HEK293 (cell line): Measurements from ENCODE around the gene LMF1.

Experiments
- CTCF ChIA-PET: fragments of 350-600 bp; formaldehyde crosslinking; extraction: SDS; loops from one replicate; lab custom pipeline; 2021; ENCODE audit warnings: antibody characterized with exemption; lab: Yijun Ruan, JAX
- POLR2A ChIA-PET: fragments of 300-600 bp; formaldehyde crosslinking; extraction: SDS; loops from one replicate; lab custom pipeline; 2020; ENCODE audit warnings: antibody characterized with exemption, inconsistent platforms; lab: Yijun Ruan, JAX
- H3K27ac ChIP-seq: fragments of 200-500 bp; sonication (Bioruptor generic); 2 replicates; pipeline ENCODE4 v1.5.1; 2014; ENCODE audit warnings: low read depth, low read length, control low read depth, inconsistent platforms; ENCODE audit errors: extremely low read depth
- H3K36me3 ChIP-seq, 2 experiments: fragments of 200-500 bp in 1 of 2; sonication (Bioruptor generic) in 1 of 2; 1 replicate in 1 of 2; 2 replicates in 1 of 2; pipeline ENCODE4 v1.5.1; 2014 to 2017; ENCODE audit warnings: inconsistent platforms in 2 of 2, low read length in 2 of 2; ENCODE audit not compliant: control insufficient read depth in 2 of 2, insufficient read depth in 1 of 2
- H3K4me1 ChIP-seq: fragments of 200-500 bp; sonication (Bioruptor generic); 2 replicates; pipeline ENCODE4 v1.5.1; 2014; ENCODE audit warnings: mild to moderate bottlenecking, low read length, inconsistent platforms; ENCODE audit not compliant: control insufficient read depth, insufficient read depth
- H3K4me3 ChIP-seq: 2 replicates; pipeline ENCODE4 v1.5.1; 2011; ENCODE audit warnings: low read depth, mild to moderate bottlenecking, control low read depth, low read length, moderate library complexity
- H3K9me3 ChIP-seq: fragments of 200-500 bp; sonication (Bioruptor generic); 2 replicates; pipeline ENCODE4 v1.5.1; 2014; ENCODE audit warnings: low read depth, low read length, inconsistent platforms; ENCODE audit not compliant: control insufficient read depth, insufficient read depth
- MYNN ChIP-seq: fragments of 450-650 bp; formaldehyde crosslinking; IDR thresholded peaks from 2 replicates; pipeline ENCODE4 v1.5.1; 2016; ENCODE audit warnings: missing biosample characterization, missing genetic modification characterization, borderline replicate concordance
- OVOL3 ChIP-seq: fragments of 450-650 bp; formaldehyde crosslinking; IDR thresholded peaks from 2 replicates; pipeline ENCODE4 v1.5.1; 2016; ENCODE audit warnings: missing biosample characterization, missing genetic modification characterization
- RBAK ChIP-seq: fragments of 450-650 bp; formaldehyde crosslinking; IDR thresholded peaks from 2 replicates; pipeline ENCODE4 v1.5.1; 2016; ENCODE audit warnings: missing biosample characterization, missing genetic modification characterization
- YY2 ChIP-seq: fragments of 450-650 bp; formaldehyde crosslinking; IDR thresholded peaks from 2 replicates; pipeline ENCODE4 v1.5.1; 2016; ENCODE audit warnings: missing biosample characterization, missing genetic modification characterization
- ZBTB48 ChIP-seq: fragments of 450-650 bp; formaldehyde crosslinking; IDR thresholded peaks from 2 replicates; pipeline ENCODE4 v1.5.1; 2016; ENCODE audit warnings: missing biosample characterization, missing genetic modification characterization
- ZIC2 ChIP-seq: fragments of 450-650 bp; formaldehyde crosslinking; IDR thresholded peaks from 2 replicates; pipeline ENCODE4 v1.5.1; 2016; ENCODE audit warnings: missing biosample characterization, missing genetic modification characterization
- ZNF510 ChIP-seq: fragments of 450-650 bp; formaldehyde crosslinking; IDR thresholded peaks from 2 replicates; pipeline ENCODE4 v1.5.1; 2018; ENCODE audit warnings: mild to moderate bottlenecking, missing genetic modification characterization, missing biosample characterization; ENCODE audit not compliant: insufficient replicate concordance
- ZNF529 ChIP-seq: fragments of 450-650 bp; formaldehyde crosslinking; IDR thresholded peaks from 2 replicates; pipeline ENCODE4 v1.5.1; 2017; ENCODE audit warnings: missing genetic modification characterization, missing biosample characterization; ENCODE audit not compliant: insufficient replicate concordance
- ZNF548 ChIP-seq: fragments of 450-650 bp; formaldehyde crosslinking; IDR thresholded peaks from 2 replicates; pipeline ENCODE4 v1.5.1; 2016; ENCODE audit warnings: missing biosample characterization, missing genetic modification characterization
- ZNF555 ChIP-seq: fragments of 450-650 bp; formaldehyde crosslinking; conservative IDR thresholded peaks from 2 replicates; pipeline ENCODE4 v1.5.1; 2017; ENCODE audit warnings: missing biosample characterization, mild to moderate bottlenecking, missing genetic modification characterization, inconsistent platforms
- ZNF561 ChIP-seq: fragments of 450-650 bp; IDR thresholded peaks from 2 replicates; pipeline ENCODE4 v1.5.1; 2018; ENCODE audit warnings: missing biosample characterization, missing genetic modification characterization, borderline replicate concordance
- ZNF610 ChIP-seq: fragments of 450-650 bp; formaldehyde crosslinking; IDR thresholded peaks from 2 replicates; pipeline ENCODE4 v1.5.1; 2016; ENCODE audit warnings: missing biosample characterization, missing genetic modification characterization, borderline replicate concordance
- ZNF624 ChIP-seq: fragments of 450-650 bp; formaldehyde crosslinking; IDR thresholded peaks from 2 replicates; pipeline ENCODE4 v1.5.1; 2017; ENCODE audit warnings: missing biosample characterization, missing genetic modification characterization
- ZNF677 ChIP-seq: fragments of 450-650 bp; IDR thresholded peaks from 2 replicates; pipeline ENCODE4 v1.5.0; 2018; ENCODE audit warnings: missing biosample characterization, mild to moderate bottlenecking, missing genetic modification characterization, moderate library complexity
- TF ChIP-seq, protein P1 (sequence below): fragments of 450-650 bp; formaldehyde crosslinking; IDR thresholded peaks from 2 replicates; pipeline ENCODE4 v1.5.1; 2016; ENCODE audit warnings: missing biosample characterization, missing genetic modification characterization
- TF ChIP-seq, protein P2 (sequence below): fragments of 450-650 bp; formaldehyde crosslinking; IDR thresholded peaks from 2 replicates; pipeline ENCODE4 v1.5.1; 2016; ENCODE audit warnings: missing biosample characterization, missing genetic modification characterization
- TF ChIP-seq, protein P3 (sequence below): fragments of 450-650 bp; IDR thresholded peaks from 2 replicates; pipeline ENCODE4 v1.5.1; 2018; ENCODE audit warnings: missing biosample characterization, mild to moderate bottlenecking, missing genetic modification characterization
- TF ChIP-seq, protein P4 (sequence below): fragments of 450-650 bp; formaldehyde crosslinking; IDR thresholded peaks from 2 replicates; pipeline ENCODE4 v1.5.1; 2017; ENCODE audit warnings: missing biosample characterization, missing genetic modification characterization

Gene LMF1

DNA sequence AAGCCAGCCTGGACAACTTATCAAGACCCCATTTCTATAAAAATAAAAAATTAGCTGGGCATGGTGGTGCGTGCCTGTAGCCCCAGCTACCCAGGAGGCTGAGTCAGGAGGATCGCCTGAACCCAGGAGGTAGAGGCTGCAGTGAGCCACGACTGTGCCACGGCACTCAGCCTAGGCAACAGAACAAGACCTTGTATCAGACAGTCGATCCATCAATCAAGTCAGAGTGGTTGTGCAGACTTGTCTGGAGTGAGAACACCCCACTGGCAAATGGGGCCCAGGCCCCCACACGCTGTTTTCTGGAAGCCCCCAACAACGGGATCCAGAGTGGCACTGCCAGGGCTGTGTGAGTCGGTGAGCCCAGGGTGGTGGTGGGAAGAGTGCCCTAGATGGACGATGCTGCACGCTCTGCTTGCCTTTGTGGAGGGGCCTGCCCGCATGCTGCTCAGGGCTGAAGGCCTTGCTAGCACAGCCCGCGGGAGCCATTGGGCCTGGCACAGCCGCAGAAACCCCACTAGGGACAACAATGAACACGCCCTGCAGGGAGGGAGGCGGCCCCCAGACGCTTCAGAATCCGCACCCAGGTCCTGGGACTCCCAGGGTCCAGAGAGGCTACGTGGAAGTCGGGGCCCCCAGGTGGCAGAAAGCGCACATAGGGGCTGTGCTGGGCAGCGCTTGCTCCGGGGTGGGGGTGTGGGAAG is 90.2 kb downstream of the LMF1 start:
- Histone ChIP-seq H3K4me1 (no peaks in the 10 kb centered on the region), H3K27ac (no peak overlapping the region), H3K4me3 (no peak overlapping the region), H3K9me3 (no peaks in the 10 kb centered on the region), H3K36me3 (no peaks in the 10 kb centered on the region)
- TF ChIP-seq OVOL3 (tag by site-specific recombination): no peak
- TF ChIP-seq, protein P1, sequence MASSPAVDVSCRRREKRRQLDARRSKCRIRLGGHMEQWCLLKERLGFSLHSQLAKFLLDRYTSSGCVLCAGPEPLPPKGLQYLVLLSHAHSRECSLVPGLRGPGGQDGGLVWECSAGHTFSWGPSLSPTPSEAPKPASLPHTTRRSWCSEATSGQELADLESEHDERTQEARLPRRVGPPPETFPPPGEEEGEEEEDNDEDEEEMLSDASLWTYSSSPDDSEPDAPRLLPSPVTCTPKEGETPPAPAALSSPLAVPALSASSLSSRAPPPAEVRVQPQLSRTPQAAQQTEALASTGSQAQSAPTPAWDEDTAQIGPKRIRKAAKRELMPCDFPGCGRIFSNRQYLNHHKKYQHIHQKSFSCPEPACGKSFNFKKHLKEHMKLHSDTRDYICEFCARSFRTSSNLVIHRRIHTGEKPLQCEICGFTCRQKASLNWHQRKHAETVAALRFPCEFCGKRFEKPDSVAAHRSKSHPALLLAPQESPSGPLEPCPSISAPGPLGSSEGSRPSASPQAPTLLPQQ (tag by site-specific recombination): no peak
- TF ChIP-seq ZBTB48 (tag by site-specific recombination): no peak
- no peak for TF ChIP-seq ZIC2 (tag by site-specific recombination)
- no peak for TF ChIP-seq RBAK
- TF ChIP-seq ZNF529 (tag by site-specific recombination): no peak
- TF ChIP-seq, protein P2, sequence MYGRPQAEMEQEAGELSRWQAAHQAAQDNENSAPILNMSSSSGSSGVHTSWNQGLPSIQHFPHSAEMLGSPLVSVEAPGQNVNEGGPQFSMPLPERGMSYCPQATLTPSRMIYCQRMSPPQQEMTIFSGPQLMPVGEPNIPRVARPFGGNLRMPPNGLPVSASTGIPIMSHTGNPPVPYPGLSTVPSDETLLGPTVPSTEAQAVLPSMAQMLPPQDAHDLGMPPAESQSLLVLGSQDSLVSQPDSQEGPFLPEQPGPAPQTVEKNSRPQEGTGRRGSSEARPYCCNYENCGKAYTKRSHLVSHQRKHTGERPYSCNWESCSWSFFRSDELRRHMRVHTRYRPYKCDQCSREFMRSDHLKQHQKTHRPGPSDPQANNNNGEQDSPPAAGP (tag by site-specific recombination): no peak
- ChIA-PET POLR2A (no interaction called here), CTCF (interaction anchor here (0.7 kb wide), 1 partner anchor 102 kb away, joined by 6 read pairs; no protein-coding TSS in a partner anchor)

DNA sequence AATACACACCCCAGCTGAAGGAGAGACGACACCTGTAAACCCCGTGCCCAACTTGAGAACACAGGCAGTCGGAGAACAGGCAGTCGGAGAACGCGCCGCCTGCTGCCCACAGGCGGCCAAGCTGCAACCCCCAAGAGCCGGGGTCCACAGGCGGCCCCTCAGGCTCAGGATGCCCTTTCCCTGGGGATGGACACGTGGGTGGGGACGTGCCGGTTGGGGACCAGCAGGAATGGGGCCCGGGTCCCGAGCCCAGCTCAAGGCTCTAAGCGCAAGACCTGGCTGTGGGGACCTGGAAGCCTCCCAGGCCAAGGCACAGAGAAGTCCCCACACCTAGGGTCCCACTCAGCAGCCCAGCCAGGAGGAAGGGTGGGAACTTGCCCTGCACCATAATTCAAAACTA is 90.8 kb downstream of the LMF1 start:
- CTCF ChIA-PET: interaction anchor here (0.7 kb wide), 2 partner anchors 94 to 102 kb away, joined by 3 to 6 read pairs; no protein-coding TSS in a partner anchor
- POLR2A ChIA-PET: no interaction called here
- TF ChIP-seq, protein P3, sequence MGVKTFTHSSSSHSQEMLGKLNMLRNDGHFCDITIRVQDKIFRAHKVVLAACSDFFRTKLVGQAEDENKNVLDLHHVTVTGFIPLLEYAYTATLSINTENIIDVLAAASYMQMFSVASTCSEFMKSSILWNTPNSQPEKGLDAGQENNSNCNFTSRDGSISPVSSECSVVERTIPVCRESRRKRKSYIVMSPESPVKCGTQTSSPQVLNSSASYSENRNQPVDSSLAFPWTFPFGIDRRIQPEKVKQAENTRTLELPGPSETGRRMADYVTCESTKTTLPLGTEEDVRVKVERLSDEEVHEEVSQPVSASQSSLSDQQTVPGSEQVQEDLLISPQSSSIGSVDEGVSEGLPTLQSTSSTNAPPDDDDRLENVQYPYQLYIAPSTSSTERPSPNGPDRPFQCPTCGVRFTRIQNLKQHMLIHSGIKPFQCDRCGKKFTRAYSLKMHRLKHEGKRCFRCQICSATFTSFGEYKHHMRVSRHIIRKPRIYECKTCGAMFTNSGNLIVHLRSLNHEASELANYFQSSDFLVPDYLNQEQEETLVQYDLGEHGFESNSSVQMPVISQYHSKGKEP (tag by site-specific recombination): no peak
- TF ChIP-seq ZNF548 (tag by site-specific recombination) (no peak), ZNF510 (tag by site-specific recombination) (no peak), OVOL3 (tag by site-specific recombination) (no peak), MYNN (no peak), ZNF610 (tag by site-specific recombination) (no peak)
- TF ChIP-seq, protein P4, sequence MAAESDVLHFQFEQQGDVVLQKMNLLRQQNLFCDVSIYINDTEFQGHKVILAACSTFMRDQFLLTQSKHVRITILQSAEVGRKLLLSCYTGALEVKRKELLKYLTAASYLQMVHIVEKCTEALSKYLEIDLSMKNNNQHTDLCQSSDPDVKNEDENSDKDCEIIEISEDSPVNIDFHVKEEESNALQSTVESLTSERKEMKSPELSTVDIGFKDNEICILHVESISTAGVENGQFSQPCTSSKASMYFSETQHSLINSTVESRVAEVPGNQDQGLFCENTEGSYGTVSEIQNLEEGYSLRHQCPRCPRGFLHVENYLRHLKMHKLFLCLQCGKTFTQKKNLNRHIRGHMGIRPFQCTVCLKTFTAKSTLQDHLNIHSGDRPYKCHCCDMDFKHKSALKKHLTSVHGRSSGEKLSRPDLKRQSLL (tag by site-specific recombination): no peak
- Histone ChIP-seq H3K9me3 (no peaks in the 10 kb centered on the region), H3K36me3 (no peaks in the 10 kb centered on the region), H3K4me1 (no peaks in the 10 kb centered on the region), H3K4me3 (no peak overlapping the region), H3K27ac (no peak overlapping the region)

DNA sequence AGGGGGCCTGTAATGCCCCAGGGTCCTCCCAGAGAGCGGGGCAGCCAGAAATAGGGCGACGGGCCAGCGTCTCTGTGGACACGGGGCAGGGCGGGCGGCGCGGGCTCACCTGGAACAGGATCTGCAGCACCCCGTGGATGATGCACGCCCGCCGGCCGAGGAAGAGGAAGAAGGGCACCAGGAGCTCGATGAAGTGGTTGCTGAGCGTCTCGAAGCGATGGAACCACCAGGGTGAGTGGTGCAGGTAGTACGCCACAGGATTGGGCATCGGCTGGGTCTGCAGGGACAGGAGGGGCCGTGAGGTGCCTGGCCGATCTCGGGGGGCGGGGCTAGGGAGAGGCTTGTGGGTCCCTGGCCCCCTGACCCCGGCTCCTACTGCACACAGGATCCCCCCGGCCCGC is 91.3 kb downstream of the LMF1 start:
- Histone ChIP-seq H3K27ac (no peak overlapping the region), H3K4me1 (no peaks in the 10 kb centered on the region), H3K36me3 (no peaks in the 10 kb centered on the region), H3K4me3 (no peak overlapping the region), H3K9me3 (no peaks in the 10 kb centered on the region)
- TF ChIP-seq YY2 (tag by site-specific recombination) (no peak), ZNF677 (tag by site-specific recombination) (no peak), ZNF555 (tag by site-specific recombination) (no peak), ZNF624 (tag by site-specific recombination) (no peak), ZNF561 (no peak)
- POLR2A ChIA-PET: no interaction called here
- CTCF ChIA-PET: interaction anchor here (0.7 kb wide), 1 partner anchor 94 kb away, joined by 3 read pairs; no protein-coding TSS in a partner anchor
